GM21717 (cell line): ENCODE measurements around the gene GINS2.

Experiments used
- ATAC-seq: cut with Tn5 transposase; IDR thresholded peaks from one replicate; pipeline ENCODE4 v1.9.1; 2021; ENCODE audit warnings: mild to moderate bottlenecking, moderate library complexity; ENCODE audit not compliant: unreplicated experiment

Gene GINS2

DNA sequence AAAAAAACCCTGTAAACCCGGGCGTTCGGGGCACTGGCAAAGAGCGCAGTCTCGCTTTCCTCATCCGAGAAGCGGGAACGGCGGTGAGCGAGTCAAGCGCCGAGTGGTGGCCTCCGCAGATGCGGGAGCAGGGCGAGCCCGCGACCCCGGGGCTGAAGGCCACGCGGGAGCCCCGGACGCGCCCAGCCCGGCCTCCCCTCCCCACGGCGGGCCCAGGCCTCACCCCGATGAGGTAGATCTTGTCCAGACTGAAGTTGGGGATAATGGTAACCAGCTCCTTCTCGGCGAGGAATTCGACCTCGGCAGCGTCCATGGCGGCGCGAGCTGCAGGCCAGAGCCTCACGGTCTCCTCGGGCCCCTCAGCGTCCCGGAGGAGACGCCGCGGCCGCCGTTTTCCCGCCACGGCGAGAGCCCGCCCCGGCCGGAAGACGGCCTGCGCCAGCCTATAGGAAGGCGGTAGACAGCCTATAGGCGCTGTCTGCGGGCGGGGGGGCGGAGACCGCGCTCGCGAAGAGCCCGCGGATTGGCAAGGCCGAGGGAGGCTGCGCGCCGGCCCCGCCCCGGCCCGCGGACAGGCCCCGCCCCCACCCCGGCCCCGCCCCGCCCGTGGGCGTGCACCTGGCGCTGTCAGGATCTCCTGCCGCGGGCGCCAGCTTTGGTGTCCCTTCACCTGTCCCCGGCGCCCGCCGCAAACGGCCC lies at the start of gene GINS2:
Gene GINS2, minus strand, starts transcription at position 369 of the 699 bp plus-strand sequence. Its CDS starts 56 bp downstream, at position 313.
- peak; percentile 85 for ATAC-seq

DNA sequence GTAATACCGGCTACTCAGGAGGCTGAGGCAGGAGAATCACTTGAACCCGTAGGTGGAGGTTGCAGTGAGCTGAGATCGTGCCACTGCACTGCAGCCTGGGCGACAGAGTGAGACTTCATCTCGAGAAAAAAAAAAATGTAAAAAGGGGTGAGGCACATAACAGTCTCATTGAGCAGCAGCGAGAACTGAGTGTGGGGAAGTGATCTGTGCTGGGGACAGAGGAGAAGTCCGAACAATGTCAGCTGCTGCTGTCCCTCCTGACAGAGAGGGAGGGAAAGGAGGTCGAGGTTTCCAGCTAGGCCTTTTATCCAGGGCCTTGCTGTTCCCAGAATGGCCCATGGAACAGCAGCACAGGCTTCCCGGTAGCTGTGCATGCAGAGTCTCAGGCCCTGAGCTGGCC lies 48.2 kb upstream of the GINS2 start:
- no peak for ATAC-seq

DNA sequence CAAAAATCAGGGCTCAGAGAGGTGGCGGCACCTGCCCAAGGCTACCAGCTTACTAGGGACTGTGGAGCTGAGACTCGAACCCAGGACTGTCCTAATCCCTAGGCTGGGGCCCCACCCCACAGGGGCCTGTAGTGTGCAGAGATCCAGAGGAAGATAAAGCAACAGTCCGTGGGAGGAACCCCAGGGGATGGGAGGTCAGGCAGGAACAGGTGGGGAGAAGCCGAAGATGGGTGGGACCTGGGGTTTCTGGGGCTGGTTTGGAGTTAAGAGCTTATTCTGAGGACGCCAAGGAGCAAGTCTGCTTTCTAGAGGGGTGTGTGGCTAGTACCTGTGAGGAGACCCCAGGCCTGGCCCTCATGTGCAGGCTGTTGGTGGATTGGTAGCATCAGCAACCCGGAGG lies 47.2 kb upstream of the GINS2 start:
- ATAC-seq, result no peak

DNA sequence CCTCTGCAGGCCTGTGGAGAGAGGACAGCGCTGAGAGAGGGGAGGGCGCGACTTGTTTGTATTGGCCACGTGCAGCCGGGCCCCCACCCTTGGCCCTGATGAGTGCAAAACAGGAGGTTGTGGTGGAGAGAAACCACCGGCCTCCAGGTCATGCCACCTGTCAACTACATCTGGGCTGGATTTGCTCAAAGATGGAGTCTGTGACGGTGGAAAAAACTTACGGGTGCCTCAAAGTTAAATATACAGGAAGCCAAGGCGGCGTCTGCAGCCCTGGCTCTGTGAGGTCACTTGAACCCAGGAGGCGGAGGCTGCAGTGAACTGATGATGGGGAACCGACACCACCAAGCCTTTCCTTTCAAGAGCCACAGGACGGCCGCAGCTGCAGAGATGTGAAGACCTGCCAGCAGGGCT lies 46.5 kb upstream of the GINS2 start:
- ATAC-seq, result no peak

DNA sequence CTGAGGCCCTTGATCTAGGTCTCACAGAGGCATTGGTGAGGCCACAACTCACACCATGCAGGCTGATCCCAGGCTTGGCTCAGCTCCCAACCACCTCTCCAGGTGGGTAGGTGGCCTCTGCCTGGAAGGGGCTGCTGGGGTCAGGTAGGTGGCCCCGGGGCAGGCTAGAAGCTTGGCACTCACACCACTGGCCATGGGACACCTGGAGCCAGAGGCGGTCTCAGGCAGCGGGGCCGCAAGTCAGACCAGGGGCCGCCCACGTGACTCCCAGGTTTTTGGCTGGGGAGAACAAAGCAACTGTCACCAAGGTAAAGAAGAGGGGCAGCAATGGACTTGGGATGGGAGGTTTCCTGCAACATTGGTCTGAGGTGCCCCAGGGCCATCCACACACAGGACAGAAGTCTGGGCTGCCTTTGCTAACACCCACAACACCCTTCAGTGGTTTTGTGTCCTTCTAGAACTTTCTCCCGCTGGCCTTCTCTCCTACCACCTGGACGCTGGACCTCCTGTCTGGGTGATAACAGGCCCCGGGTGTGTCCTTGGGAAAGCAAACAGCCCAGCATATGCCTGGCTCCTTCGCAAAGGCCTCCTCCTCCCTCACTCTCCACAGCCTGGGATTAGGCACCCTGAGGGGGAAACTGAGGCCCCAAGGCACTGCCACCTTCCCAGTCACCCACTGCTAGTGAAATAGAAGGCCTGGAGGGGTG lies 45.7 kb upstream of the GINS2 start:
- ATAC-seq, result no peak

DNA sequence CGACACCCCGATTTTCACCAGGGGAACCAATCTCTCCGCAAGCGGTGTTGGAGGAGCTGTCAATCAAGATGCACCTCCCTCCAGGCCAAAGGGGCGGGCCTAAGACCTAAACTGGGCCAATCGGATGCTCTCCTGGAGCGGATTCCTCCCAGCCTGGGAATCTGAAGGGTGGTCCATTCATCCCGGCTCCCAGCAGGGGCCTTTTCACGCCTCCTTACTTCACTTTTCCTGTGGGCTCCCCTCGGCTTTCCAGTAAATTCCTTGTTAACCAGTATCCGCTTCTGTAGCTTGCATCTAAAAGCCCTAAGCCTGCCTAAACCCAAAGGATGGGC lies 45.1 kb upstream of the GINS2 start:
- no peak for ATAC-seq

DNA sequence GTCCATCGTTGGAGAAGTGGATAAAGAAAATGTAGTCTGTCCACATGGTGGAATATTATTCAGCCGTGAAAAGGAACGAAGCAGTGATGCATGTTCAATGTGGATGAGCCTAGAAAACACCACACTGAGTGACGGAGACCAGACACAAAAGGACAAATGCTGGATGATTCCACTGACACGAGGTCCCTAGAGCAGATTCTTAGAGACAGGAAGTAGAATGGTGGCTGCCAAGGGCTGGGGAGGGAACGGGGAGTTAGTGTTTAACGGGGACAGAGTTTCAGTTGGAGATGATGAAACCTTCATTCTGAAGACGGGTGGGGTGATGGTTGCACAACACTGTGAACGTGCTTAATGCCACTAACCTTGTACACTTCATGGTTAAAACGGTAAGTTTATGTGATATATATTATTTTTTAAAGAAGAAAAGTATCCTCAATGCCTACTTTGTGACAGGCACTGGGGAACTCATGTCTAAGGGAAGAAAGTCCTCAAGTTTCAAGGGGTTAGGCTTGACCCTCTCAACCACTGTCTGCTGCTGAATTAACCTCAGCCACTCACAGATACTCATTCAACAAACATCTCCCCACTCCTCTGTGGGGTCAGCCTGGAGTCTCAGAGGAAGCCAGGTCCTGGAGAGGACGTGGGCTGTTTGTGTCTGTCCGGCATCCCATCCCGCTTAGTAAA lies 44.5 kb upstream of the GINS2 start:
- no peak for ATAC-seq

DNA sequence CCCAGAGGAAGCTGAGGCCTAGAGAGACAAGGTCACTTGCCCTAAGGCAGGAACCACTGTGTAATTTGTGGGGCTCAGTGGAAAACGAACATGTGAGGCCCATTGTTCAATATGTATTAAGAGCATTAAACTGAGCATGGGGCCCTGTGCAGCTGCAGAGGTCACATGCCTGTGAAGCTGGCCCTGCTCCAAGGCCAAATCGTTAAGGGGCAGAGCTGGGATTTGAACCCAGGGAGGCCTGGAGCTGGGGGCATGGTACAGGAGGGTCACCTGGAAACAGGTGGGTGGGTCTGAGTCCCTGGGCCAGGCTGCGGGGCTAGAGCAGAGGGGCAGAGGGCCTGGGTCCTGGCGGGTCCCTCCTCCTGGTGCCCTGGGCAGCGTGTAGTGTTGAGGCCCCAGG lies 42.4 kb upstream of the GINS2 start:
- no peak for ATAC-seq

DNA sequence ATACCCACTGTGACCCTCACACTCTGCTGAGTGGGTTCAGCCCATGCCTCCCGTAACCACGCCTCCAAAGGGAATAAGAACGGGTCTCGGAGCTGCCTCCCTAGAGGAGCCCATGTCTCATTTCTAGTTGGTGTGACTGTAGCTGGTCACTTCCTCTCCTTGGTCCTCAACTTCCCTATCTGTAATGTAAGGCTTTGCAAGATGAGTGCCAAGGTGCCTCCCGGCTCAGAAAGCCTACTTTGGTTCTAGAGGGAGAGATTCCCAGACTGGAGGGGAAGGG lies 41.4 kb upstream of the GINS2 start:
- no peak for ATAC-seq

DNA sequence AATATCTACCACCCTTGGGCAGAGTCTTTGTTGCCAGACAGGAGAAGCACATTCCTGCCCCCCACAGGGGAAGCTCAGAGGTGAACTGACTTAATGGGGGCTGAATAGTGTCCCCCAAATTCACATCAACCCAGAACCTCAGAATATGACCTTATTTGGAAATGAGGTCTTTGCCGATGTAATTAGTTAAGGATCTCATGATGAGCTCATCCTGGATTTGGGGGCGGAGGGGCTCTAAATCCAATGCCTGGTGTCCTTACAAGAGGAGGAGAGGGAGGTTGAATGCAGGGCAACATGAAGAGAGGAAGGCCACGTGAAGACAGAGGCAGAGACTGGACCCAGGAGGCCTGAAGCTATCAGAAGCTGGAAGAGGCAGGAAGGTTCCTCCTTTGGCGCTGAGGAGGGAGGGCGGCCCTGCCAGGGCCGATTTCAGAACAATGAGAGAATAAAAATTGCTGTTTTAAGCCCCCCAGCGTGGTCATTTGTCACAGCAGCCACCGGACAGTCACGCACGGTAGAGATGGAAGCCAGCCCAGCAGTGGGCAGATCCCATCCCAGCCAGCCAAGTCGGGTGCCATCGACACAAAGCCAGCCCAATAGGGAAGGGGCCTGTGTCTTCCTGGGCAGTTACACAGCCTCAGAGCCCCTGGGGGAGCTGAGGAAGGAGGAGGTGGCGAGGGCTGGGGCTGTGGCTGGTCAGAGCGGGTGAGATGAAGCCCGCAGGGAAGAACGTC lies 40.9 kb upstream of the GINS2 start:
- ATAC-seq, result no peak

DNA sequence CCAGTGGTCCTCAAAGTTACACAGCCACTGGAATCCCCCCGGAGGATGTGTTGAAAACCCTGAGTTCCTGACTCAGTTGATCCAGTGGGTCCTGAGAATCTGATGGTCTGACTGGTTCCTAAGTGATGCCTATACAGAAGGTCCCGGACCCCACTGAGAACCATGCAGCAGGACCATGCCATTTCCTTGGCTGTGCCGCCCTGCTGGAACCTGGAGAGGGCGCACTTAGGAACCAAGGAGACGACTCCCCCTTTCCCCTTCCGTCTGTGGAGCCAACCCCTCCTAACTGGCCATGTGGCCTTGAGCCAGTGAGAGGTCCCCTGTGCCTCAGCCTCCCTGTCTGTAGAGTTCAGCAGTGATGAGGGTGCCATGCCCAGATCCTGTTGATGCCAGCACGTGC lies 40.1 kb upstream of the GINS2 start:
- no peak for ATAC-seq

DNA sequence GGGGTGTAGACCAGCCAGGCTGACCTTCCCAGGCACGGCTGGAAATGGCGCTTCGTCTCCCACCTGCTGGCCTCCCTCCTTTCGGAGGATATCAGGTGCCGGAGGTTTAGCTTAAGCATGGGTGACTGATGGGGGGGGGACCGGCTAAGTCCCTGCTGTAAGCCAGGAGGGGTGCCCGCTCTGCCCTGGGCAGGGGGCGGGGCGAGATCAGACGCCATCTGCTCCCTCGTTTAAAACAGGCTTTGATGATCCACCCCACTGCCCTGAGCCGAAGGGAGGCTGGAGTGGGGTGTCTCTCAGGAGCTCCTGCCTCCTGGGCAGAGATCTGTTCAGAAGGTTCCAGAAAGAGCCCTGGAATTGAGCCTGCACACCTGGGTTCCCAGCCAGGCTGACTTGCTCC lies 36.2 kb upstream of the GINS2 start:
- ATAC-seq, result no peak

DNA sequence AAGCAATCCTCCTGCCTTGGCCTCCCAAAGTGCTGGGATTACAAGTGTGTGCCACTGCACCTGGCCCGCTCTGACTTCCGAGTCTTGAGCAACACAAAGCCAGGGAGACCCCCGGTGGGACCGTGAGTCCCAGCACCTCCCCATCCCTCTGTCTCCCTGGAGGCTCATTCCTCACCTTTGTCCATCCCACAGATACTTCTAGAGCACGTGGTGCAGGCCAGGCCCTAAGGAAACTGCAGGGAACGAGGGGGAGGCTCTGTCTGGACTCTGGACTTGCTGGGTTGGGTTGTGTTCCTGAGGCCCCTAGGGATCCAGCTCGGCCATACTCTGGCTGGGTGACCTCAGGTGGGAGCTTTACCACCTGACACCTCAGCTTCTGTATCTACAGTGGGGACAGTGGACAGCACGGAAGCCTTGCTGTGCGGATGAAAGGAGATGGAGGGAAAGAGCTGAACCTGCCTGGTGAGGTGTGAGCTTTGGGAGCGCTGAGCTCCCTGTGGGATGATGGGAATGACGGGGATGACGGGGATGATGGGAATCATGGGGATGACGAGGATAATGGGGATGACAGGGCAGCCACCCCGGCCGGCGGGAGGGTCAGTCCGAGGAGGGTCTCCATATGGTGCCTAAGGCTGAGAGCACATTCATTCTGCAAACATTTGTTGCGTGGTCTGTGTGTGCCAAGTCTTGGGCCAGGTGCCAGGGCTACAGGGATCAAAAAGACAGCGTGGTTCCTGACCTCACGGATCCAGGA lies 35.5 kb upstream of the GINS2 start:
- no peak for ATAC-seq

DNA sequence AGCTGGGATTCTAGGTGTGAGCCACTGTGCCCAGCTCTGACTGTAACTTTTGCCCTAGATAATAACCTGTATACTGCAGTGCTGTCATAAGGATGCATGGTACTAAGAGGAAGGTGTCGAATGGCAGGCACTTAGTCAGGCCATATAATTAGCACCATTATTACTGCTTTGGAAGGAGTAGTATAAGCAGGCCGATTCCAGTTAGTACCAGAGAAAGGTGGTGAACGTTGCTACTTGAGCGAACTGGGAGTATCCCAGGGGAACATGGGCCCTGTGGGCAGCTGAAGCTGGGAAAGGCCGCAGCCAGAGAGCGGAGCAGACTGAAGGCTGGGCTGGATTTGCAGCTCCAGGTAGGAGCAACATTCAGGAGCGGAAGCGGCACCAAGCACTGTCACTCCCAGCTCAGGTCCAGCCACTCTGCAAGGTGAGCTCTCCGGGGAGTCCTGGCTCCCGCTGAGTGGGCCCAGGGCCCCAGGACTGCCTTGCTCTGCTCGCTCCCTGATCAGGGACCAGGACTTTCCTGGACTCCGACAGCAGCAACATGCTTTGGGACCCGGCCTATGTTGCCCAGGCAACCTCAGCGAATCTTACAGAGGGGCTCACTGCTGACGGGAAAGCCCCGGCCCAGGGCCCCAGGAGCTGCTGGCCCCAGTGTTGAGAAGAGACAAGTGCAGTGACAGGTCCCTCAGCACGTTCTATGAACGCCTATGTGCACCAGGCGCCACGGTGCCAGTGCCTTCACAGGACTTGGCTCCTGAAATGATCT lies 33.6 kb upstream of the GINS2 start:
- no peak for ATAC-seq

DNA sequence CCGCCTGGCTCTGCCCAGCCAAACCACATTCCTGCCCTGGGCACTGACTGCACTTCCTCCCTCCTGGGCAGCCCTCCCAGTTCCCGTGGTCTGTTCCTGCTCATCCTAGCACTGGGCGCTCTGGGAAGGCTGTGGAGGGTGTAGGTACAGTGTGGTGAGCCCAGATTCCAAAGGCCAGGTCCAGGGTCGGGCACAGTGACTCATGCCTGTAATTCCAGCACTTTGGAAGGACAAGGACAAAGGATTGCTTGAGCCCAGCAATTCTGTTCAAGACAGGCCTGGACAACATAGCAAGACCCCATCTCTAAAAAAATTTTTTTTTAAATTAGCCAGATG lies 31.5 kb upstream of the GINS2 start:
- ATAC-seq, result no peak

DNA sequence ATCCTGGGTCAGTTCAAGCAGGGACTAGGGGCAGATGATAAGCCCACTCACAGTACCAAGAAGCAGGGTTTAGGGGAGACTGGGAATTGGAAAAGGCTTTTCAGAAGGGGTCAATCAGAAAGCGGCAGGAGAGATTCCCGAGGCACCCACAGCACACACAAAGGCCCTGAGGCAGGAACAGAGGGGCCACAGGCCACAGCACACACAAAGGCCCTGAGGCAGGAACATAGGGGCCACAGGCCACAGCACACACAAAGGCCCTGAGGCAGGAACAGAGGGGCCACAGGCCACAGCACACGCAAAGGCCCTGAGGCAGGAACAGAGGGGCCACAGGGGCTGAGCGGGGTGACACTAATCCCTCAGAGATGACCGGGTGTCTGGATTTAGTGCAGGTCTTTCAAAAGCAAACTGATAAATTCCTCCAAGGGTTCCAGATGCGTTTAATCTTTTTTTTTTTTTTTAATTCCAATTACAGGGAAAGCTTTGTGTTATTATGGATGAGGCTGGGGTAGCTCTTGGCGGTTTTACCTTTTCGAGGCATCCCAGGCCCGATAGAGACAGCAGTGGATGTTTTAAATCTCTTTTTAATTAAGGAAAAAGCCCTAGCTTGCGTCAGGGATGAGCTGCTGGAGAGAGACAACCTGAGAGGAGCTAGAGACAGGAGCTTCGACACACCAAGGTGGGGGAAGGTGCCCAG lies 31.0 kb upstream of the GINS2 start:
- ATAC-seq, result no peak

DNA sequence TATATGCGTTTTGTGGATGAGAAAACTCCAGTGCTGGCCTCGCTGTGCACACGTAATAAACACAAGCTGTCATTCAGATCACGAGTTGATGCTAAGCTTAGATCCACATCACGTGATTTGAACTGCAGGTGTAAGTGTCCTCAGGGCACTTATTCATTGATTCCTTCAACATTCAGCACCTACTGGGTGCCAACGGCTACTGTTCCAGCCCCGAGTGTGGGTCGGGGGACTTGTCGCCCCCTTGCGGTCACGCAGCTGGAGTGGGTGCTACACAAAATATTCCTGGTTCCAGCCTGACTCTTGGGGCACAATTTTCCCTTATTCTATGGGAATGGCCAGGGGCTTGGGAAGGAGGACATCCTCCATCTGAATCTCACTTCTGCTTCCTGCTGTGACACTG lies 29.9 kb upstream of the GINS2 start:
- no peak for ATAC-seq

DNA sequence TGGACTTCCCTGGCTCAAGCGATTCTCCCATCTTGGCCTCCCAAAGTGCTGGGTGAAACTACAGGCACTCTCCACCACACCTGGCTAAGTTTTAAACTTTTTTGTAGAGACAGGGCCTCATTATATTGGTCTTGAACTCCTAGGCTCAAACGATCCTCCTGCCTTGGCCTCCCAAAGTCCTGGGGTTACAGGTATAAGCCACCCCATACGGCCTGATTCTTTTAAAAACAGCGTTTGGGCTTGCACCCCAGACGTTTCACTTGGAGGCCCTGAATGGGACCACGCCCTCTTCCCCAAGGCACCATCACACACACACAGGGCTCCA lies 29.4 kb upstream of the GINS2 start:
- no peak for ATAC-seq

DNA sequence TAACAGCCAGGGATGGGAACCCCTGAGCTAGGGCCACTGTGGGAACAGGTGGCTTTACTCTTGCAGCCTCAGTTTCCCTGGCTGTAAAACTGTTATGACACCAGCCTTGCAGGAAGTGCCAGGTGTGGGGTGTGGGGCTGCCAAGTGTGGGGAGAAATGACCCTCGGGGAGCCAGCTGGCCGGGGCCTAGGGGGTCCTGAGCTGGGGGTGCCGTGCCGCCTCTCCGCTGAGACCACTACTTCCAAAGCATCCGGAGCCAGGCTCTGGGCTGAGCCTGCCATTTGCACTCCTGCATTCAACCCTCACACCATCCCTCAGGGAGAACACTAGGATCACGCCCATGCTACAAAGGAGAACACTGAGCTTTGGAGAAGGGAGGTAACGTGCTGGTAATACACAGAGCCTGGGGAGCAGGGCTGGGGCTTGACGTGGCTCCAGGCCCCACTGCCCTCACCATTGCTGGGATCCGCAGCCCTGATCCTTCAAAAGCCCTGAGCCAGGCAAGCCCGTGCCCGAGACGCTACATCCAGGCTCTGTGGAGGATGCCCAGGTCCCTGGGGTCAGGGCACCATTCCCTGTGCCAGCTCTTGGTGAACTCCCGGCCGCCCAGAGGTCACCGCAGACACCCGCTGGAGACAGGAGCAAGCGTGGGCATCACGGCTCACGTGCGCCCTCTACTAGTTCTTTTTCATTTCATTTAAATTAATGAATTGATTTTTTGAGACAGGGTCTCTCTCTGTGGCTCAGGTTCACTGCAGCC lies 28.8 kb upstream of the GINS2 start:
- no peak for ATAC-seq
